Heart left ventricle (tissue), 13 donors: ENCODE results near the gene SPRR2E.

Experiments
- POLR2A ChIP-seq, 2 donors: fragments of 450-650 bp; IDR thresholded peaks; one replicate each; pipeline ENCODE4 v1.6.1; 2017; ENCODE audit warnings: antibody characterized with exemption in 2 of 2, mild to moderate bottlenecking in 2 of 2, moderate library complexity in 2 of 2
- TF ChIP-seq, protein P1 (sequence below), 12 donors: fragments of 200-600 bp; sonication (generic) in 4 of 12; IDR thresholded peaks; one replicate each; pipeline versions ENCODE4 v1.5.0 to v1.8.0; 2018 to 2022; ENCODE audit warnings: antibody characterized with exemption in 12 of 12, mild to moderate bottlenecking in 5 of 12
- donor health status: ischemic (EF 13 %, LVEDD 7.1; RV severe dilation, severe dysfunction).
- donor health status: DM: no; HTN: yes; CAD: no.
- donor health status: DM: no; HTN: no; CAD: no.
- donor health status: ischemic (EF 25% LVEDD 6.9; RV normal size, moderate dysfunction).
- donor health status: ischemic (EF 25% LVEDD 5.7; RV mildly dilated, moderate dysfunction).
- donor health status: ischemic (EF 35%, LVEDD 5.7; RV mildly dilated, moderate dysfunction).
- donor health status: nonischemic (EF 11% LVEDD 7.7; RV severe dilation, severe dysfunction).
- donor health status: DM: yes; HTN: yes; CAD: no.
- donor health status: PGD.
- donor health status: ischemic (EF 29% LVEDD 5.4; RV normal size, mild dysfunction).
- donor health status: nonischemic (EF 23%, LVEDD 6.1; RV moderate dilation, normal function).

DNA sequence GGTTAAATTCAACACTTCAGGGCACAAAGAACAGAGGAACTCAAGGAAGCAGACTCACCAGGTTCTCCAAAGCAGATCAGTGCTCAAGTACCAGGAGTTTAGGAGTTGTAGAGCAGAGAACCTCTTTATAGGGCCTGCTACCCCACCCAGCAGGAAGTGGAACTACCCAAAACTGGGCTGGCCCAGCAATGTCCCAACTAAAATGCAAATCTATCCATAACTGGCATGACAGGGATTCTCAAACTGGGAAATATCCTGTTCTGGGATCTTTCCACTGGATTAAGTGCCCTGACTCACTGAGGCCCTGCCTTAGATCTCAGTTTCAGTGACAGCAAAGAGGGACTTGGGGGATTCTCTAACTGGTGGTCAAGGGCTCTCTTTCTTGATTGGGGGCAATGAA, at the start of gene SPRR2E:
- TF ChIP-seq, protein P1, sequence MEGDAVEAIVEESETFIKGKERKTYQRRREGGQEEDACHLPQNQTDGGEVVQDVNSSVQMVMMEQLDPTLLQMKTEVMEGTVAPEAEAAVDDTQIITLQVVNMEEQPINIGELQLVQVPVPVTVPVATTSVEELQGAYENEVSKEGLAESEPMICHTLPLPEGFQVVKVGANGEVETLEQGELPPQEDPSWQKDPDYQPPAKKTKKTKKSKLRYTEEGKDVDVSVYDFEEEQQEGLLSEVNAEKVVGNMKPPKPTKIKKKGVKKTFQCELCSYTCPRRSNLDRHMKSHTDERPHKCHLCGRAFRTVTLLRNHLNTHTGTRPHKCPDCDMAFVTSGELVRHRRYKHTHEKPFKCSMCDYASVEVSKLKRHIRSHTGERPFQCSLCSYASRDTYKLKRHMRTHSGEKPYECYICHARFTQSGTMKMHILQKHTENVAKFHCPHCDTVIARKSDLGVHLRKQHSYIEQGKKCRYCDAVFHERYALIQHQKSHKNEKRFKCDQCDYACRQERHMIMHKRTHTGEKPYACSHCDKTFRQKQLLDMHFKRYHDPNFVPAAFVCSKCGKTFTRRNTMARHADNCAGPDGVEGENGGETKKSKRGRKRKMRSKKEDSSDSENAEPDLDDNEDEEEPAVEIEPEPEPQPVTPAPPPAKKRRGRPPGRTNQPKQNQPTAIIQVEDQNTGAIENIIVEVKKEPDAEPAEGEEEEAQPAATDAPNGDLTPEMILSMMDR (IDR thresholded peaks at IDR 0.05): no peak
- TF ChIP-seq POLR2A (IDR thresholded peaks at IDR 0.05): no peak
